ENCODE results near the gene RXYLT1.

Gene RXYLT1

DNA sequence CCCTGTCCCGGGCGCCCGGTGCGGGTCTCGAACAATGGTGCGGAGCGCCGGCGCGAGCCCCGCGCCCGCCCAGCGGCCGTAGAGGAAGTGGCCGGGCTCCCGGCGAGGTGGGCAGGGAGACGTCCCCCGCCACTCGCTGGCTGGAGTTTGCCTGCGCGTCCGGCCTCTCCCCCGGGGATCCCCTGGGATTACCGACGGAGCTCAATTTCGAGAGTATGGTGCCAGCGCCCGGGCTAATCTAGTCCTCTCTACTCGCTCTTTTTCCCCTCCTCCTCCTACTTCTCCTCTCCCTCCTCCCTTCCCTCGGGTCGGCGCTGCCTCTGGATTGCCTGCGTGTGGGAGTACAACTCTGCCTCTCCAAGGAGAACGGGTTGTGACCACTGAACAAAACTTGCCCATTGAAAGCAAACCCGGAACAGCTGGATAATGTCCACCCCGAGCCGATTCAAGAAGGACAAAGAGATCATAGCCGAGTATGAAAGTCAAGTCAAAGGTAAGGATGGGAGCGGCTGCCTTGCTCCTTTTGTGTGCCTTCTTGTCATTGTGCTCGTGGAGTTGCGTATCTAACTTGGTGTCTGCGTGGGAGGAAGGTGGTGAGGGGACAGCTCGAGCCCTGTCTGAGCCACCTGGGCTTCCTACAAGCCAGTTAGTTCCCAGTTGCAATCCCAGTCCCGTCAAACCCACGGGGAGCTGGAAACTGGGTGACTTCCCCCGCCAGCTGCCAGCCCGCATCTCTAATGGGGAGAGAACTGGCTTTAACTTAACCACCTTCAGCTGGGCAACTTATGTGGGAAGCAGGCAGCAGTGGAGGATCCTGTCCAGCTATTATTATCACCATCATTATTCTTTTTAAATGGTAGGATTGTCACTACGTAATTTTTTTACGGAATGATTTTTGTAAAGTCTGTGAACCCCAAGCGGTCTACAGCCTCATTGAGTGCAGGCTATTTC lies 65.0 kb downstream of the RXYLT1 start, which contains the start of gene SRGAP1:
Gene SRGAP1 (plus strand): TSS at position 310 of the 951 bp plus-strand sequence. CDS start 117 bp downstream, at position 427.
- H3K4me3 Mint-ChIP-seq = peak within 1 kb of the TSS; percentile 95
- peak within 1 kb of the TSS; percentile 66 for H3K27ac Mint-ChIP-seq
- no peak for ATAC-seq
- peaks cover 8% of the 10 kb centered on the region for H3K27me3 Mint-ChIP-seq
- H3K36me3 Mint-ChIP-seq = no peaks in the 10 kb centered on the region
- H3K4me1 Mint-ChIP-seq = peaks cover 8% of the 10 kb centered on the region
- H3K9me3 Mint-ChIP-seq = no peaks in the 10 kb centered on the region

DNA sequence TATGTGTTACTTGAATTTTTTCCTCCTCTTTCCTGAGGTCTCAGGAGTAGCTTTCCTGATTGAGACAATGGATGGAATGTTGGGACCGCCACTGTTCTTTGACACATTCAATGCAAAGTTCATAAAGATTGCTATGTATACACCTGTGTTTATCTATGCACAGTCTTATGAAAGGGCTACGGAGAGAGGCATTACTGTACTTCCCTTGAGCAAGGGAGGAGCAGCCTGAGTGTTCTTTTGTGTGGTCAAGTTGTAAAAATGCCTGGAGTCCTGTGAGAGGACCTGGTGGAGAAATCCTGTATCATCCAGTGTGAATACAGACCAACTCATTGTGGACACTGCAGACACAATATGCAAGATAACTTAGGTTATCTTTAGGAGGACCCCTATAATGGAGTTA lies 66.0 kb downstream of the RXYLT1 start:
- ATAC-seq = no peak
- H3K4me3 Mint-ChIP-seq = no peak overlapping the region

DNA sequence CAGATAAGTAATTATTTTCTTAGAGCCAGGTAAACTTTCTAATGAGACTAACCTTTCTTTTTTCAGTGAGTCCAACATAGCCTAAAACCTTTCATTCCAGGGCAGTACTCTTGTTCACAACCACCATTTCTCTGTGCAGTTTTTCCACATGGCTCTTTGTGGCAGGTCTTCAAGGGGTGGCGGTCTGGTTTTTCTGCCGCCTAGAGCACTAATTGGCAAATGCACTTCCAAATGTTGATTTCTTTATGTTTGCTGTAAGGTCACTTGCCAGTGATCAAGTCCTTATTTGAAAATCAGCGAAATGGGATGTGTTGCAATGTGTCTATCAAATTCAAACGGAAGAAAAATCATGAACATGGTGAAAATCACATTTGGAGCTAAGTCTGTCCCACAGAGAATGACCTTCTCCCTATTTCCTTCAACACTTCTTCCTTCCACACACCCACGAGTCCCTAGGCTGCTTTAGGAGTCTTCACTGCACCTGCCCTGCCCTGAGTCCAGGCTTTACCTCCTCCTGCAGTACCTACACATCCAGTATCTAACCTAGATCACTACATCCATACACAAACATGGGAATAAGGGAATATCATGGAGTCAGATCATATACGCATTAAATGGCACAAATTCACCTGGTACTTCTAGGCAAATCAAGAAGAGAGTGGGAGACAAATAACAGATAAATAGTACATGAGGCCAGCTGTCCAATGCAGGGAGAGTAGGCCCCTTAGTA lies 66.7 kb downstream of the RXYLT1 start:
- Mint-ChIP-seq H3K27me3 (peaks cover 8% of the 10 kb centered on the region), H3K4me3 (no peak overlapping the region), H3K4me1 (peaks cover 8% of the 10 kb centered on the region), H3K27ac (no peak overlapping the region), H3K9me3 (no peaks in the 10 kb centered on the region), H3K36me3 (no peaks in the 10 kb centered on the region)
- no peak for ATAC-seq

More for the DNA sequence above, 66.0 kb downstream of the RXYLT1 start:
- no peak overlapping the region for H3K27ac Mint-ChIP-seq
- peaks cover 8% of the 10 kb centered on the region for H3K27me3 Mint-ChIP-seq
- no peaks in the 10 kb centered on the region for H3K36me3 Mint-ChIP-seq
- H3K9me3 Mint-ChIP-seq = no peaks in the 10 kb centered on the region
- H3K4me1 Mint-ChIP-seq = peaks cover 8% of the 10 kb centered on the region

DNA sequence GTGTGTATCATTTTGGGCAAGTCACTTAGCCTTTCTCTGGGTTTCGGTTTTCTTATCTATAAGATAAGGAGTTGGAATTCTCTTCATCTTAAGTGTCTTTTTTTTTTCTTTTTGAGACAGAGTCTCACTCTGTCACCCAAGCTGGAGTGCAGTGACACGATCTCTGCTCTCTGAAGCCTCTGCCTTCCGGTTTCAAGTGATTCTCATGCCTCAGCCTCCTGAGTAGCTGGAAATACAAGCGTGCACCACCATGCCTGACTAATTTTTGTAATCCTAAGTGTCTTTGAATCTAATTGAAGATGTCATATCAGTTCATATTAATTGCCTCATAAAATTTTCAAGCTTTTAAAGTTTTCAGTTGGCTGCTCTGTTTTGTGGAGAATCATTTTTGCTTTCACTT lies 68.7 kb downstream of the RXYLT1 start:
- Mint-ChIP-seq H3K4me1 (peaks cover 8% of the 10 kb centered on the region), H3K4me3 (no peak overlapping the region), H3K27ac (no peak overlapping the region), H3K9me3 (no peaks in the 10 kb centered on the region), H3K36me3 (no peaks in the 10 kb centered on the region), H3K27me3 (peaks cover 8% of the 10 kb centered on the region)
- no peak for ATAC-seq

DNA sequence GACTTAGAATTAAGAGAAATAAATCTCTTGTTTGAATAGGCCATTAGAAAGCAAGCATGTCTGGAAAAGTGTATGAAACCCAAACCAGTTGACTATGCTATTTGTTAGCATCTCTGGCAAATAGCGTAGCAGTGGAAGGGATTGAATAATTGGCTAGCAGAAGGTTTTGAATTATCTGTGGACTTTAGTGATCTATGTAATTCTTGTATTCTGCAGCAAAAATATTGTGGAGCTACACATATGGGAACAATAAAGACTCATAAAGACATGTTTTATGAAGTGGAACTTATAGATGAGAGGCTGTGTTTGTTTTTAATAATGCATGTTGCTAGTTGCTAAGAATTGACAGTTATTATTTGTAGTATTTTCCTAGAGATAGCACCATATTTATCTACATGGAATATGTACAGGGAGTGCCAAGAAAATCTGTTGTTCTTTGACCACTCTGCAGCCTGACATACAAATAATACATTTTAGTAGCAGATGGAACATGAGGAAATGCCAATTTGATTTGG lies 69.5 kb downstream of the RXYLT1 start:
- no peaks in the 10 kb centered on the region for H3K9me3 Mint-ChIP-seq
- H3K4me3 Mint-ChIP-seq = no peak overlapping the region

DNA sequence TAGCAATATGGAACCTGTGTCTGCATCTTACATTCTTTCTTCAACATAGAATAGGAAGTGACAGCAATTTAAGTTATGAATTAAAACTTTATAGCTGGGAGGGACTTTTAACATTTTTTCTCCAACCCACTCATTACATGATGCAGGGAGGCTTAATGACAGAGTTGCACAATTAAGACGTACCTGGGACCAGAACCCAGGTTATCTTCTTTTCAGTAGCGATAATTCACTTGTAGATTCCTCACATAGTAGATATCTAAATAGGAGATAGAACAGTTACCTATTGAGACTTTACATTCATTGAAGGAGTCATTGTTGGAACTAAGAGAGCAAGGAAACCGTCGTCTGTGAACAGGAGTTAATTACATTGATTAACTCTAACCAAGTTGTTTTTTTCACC lies 69.9 kb downstream of the RXYLT1 start:
- Mint-ChIP-seq H3K4me3 (no peak overlapping the region), H3K27ac (no peak overlapping the region), H3K36me3 (no peaks in the 10 kb centered on the region), H3K9me3 (no peaks in the 10 kb centered on the region), H3K4me1 (peaks cover 4% of the 10 kb centered on the region), H3K27me3 (peaks cover 6% of the 10 kb centered on the region)
- no peak for ATAC-seq

More for the DNA sequence above, 69.5 kb downstream of the RXYLT1 start:
- Mint-ChIP-seq H3K4me1 (peaks cover 8% of the 10 kb centered on the region), H3K27me3 (peaks cover 8% of the 10 kb centered on the region), H3K36me3 (no peaks in the 10 kb centered on the region), H3K27ac (no peak overlapping the region)
- ATAC-seq = no peak

DNA sequence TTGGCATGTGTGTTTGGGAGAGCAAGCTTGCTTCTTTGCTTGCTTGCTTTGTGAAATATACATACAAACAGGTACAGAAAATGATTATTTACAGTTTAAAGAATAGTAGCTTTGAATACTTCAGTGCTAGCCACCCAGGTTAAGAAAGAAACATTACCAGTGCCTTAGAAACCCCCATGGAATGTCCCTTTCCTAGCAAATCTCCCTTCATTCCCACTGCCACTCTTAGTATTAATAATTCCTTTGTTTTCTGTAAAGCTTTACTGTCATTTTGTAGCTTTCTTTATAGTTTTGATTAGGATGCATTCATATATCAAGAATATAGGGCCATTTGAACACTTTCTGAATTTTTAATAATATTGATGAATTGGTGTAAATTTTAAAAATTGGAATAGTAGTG lies 74.3 kb downstream of the RXYLT1 start:
- ATAC-seq = no peak
- Mint-ChIP-seq H3K9me3 (no peaks in the 10 kb centered on the region), H3K27ac (no peak overlapping the region), H3K4me3 (no peak overlapping the region), H3K36me3 (no peaks in the 10 kb centered on the region), H3K27me3 (no peaks in the 10 kb centered on the region), H3K4me1 (no peaks in the 10 kb centered on the region)

DNA sequence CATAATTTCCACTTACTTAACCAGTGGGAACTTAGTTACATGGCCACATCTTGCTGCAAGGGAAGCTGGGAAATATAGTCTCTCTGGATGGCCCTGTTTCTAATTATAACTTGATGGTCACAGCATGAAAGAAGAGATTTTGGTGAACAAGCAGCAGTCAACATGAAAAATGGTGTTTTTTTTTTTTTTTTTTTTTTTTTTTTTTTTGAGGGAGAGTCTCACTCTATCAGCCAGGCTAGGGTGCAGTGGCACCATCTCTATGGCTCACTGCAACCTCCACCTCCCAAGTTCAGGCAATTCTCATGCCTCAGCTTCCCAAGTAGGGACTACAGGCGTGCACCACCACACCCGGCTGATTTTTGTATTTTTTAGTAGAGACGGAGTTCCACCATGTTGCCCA lies 75.6 kb downstream of the RXYLT1 start:
- no peak overlapping the region for H3K27ac Mint-ChIP-seq
- no peaks in the 10 kb centered on the region for H3K9me3 Mint-ChIP-seq
- H3K36me3 Mint-ChIP-seq = no peaks in the 10 kb centered on the region
- no peaks in the 10 kb centered on the region for H3K27me3 Mint-ChIP-seq
- H3K4me3 Mint-ChIP-seq = no peak overlapping the region
- ATAC-seq = no peak
- H3K4me1 Mint-ChIP-seq = no peaks in the 10 kb centered on the region

DNA sequence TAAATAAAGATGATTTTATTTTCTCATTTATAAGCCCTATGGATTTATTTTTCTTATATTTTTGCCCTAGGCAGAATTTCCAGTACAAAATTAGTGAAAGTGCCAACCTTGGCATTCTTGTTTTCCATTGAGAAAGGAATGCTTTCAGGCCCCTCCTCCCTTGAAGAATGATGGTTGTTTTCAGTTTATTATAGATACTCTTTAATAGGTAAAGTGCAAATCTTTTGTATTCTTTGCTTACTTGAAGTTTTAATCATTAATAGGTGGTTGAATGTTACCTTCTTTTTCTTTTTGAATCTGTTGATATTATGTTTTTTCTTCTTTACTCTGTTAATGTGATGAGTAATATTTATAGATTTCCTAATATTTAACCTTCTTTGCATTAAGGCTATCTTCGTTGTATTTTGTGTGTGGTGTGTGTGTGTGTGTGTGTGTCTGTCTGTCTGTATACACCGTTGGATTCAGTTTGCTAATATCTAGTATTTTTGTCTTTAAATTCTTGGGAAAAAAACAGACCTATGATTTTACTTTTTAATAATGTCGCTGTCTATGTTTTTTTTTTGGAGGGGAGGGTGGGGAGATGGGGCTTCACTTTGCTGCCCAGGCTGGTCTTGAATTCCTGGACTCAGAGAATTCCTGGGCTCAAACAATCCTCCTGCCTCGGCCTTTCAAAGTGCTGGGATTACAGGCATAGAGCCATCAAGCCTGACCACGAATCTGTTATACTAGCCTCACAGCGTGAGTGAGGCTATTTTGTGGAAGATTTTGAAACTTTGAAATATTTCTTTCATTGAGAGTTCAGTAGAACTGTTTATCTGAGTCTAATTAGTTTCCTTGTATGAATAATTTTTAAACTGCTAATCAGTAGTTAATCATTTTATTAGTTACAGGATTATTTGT lies 78.3 kb downstream of the RXYLT1 start:
- Mint-ChIP-seq H3K36me3 (no peaks in the 10 kb centered on the region), H3K27me3 (no peaks in the 10 kb centered on the region), H3K4me3 (no peak overlapping the region), H3K9me3 (no peaks in the 10 kb centered on the region), H3K4me1 (no peaks in the 10 kb centered on the region), H3K27ac (no peak overlapping the region)
- no peak for ATAC-seq

Data from stimulated activated memory B cell treated with anti-CD40 and anti-IgM and Interleukin-4, amounts not matched to agents 10 μg/mL and 1 μg/mL and 100 μg/mL, for 72 hours (primary cell).